Measurements from ENCODE around the gene ANKH.

DNA sequence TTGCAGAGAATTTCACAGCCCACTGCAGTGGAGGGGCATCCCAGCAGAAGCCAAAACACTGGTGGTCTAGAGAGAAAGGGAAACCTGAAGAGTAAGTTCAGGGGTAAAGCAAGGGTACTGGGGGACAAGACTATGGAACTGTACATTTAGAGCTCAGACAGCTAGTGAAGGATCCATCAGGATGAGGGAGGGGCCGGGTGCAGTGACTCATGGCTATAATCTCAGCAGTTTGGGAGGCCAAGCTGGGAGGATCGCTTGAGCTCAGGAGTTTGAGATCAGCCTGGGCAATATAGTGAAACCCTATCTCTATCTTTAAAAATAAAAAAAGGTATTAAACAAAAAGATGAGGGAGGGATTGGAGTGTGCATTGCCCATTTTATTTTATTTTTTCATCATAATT, 7.8 kb upstream of the ANKH start:
- TF ChIP-seq, protein P1, sequence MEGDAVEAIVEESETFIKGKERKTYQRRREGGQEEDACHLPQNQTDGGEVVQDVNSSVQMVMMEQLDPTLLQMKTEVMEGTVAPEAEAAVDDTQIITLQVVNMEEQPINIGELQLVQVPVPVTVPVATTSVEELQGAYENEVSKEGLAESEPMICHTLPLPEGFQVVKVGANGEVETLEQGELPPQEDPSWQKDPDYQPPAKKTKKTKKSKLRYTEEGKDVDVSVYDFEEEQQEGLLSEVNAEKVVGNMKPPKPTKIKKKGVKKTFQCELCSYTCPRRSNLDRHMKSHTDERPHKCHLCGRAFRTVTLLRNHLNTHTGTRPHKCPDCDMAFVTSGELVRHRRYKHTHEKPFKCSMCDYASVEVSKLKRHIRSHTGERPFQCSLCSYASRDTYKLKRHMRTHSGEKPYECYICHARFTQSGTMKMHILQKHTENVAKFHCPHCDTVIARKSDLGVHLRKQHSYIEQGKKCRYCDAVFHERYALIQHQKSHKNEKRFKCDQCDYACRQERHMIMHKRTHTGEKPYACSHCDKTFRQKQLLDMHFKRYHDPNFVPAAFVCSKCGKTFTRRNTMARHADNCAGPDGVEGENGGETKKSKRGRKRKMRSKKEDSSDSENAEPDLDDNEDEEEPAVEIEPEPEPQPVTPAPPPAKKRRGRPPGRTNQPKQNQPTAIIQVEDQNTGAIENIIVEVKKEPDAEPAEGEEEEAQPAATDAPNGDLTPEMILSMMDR (conservative IDR thresholded peaks at IDR 0.05; ENCODE audit: low read depth, low read length) = no peak
- TF ChIP-seq EZH2 (IDR thresholded peaks at IDR 0.05; ENCODE audit: borderline replicate concordance, low read depth, low read length, poor library complexity, severe bottlenecking) = no peak
